ENCODE measurements around the gene MDFI. TPM values are rescaled to one million over a fixed set of nuclear protein-coding genes. Genes with fewer than 3 reads are reported as not detected.

The MDFI gene
- total and polyA plus RNA-seq, 2 experiments from 2014 or later, result 2.8 to 51.4 TPM

DNA sequence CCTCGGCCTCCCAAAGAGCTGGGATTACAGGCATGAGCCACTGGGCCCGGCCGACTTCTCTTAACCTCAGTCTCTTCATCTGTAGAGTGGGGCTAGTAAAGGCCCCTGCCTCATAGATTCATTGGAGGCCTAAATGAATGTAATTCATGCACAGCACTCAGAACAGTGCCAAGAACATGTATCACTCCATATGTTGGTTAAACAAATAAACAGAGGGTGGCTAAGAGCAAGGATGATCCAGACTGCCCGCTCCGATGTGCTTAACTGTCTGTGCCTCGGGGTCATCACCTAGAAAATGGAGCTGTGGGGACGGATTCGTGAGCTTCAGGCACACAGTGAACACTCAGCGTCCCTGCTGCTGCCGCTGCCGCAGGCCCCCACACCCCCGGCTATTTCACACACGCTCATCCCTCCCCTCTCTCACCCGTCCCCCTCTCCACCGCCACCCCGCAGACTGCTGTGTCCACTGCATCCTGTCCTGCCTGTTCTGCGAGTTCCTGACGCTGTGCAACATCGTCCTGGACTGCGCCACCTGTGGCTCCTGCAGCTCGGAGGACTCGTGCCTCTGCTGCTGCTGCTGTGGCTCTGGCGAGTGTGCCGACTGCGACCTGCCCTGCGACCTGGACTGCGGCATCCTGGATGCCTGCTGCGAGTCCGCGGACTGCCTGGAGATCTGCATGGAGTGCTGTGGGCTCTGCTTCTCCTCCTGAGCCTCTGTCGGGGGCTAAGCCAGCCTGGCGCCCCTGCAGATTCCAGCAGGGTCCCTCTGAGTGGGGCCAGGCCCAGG lies 14.8 kb downstream of the MDFI start (continued):
- no peak for TF ChIP-seq ZNF462 (CRISPR knock-in tag; IDR thresholded peaks at IDR 0.05)

GRCh38 chr6:41653691-41654090 lies 15.4 kb downstream of the MDFI start:
- peaks cover 25% of the 10 kb centered on the region for H3K4me1 Mint-ChIP-seq
- H3K27me3 ChIP-seq (ENCODE audit: insufficient read depth), result no peaks in the 10 kb centered on the region
- no peak overlapping the region for H3K4me2 ChIP-seq
- H3F3A ChIP-seq (replicated peaks; ENCODE audit: low read depth), result no peaks in the 10 kb centered on the region
- peaks cover 3% of the 10 kb centered on the region; the same call in 1 of the 2 replicates for H3K4me1 ChIP-seq (ENCODE audit: insufficient read depth)
- peaks cover 31% of the 10 kb centered on the region for H3K36me3 Mint-ChIP-seq (ENCODE audit: low read depth)
- H3K27ac ChIP-seq (ENCODE audit: low read depth), result no peak overlapping the region
- TF ChIP-seq ZNF114 (CRISPR knock-in tag; IDR thresholded peaks at IDR 0.05) (no peak), ZNF462 (CRISPR knock-in tag; IDR thresholded peaks at IDR 0.05) (no peak), STAT1 (IDR thresholded peaks at IDR 0.05; ENCODE audit: unreplicated experiment) (no peak), EZH2phosphoT487 (IDR thresholded peaks at IDR 0.05; ENCODE audit: unreplicated experiment) (no peak)
- H4K20me1 ChIP-seq (replicated peaks; ENCODE audit: insufficient read depth), result no peaks in the 10 kb centered on the region
- H3K9me2 ChIP-seq (ENCODE audit: insufficient read depth), result no peaks in the 10 kb centered on the region
- ATAC-seq (no peak), DNase-seq (ENCODE audit: low spot score) (no peak)
- H3K36me3 ChIP-seq (ENCODE audit: insufficient read depth), result no peaks in the 10 kb centered on the region
- no peak overlapping the region for H3K4me3 ChIP-seq
- no peak overlapping the region for H2AFZ ChIP-seq
- no peaks in the 10 kb centered on the region for H3K79me2 ChIP-seq (replicated peaks; ENCODE audit: insufficient read depth)
- no peak overlapping the region for H3K27ac Mint-ChIP-seq
- no peak overlapping the region for H3K4me3 Mint-ChIP-seq
- peaks cover 16% of the 10 kb centered on the region for H3K27me3 Mint-ChIP-seq (ENCODE audit: insufficient read depth, low read depth, poor library complexity)
- no peaks in the 10 kb centered on the region; the same call in 2 of the 3 replicates for H3K9me3 Mint-ChIP-seq
